Osteocyte (in vitro differentiated cells): ENCODE measurements around the gene GMEB2. TPM values are rescaled to one million over a fixed set of nuclear protein-coding genes. Genes with fewer than 3 reads are reported as not detected.
"Not testable (repeated sequence)": the region's sequence is repeated elsewhere in the genome, so short reads cannot be mapped to it uniquely, and the experiment has no call there.

Source experiments
- DNase-seq: peaks from one replicate; pipeline ENCODE4 v3.0.0; 2021; ENCODE audit warnings: mixed read lengths; ENCODE audit not compliant: unreplicated experiment; ENCODE audit errors: extremely low spot score
- H3K27ac Mint-ChIP-seq: one replicate; pipeline ENCODE4 v1.8.0; 2021; ENCODE audit warnings: mild to moderate bottlenecking, mixed read lengths; ENCODE audit not compliant: unreplicated experiment
- H3K27me3 Mint-ChIP-seq: one replicate; pipeline ENCODE4 v1.8.0; 2021; ENCODE audit warnings: mixed read lengths; ENCODE audit not compliant: unreplicated experiment
- H3K36me3 Mint-ChIP-seq: one replicate; pipeline ENCODE4 v1.8.0; 2021; ENCODE audit warnings: mixed read lengths; ENCODE audit not compliant: unreplicated experiment
- H3K4me1 Mint-ChIP-seq: one replicate; pipeline ENCODE4 v1.8.0; 2021; ENCODE audit warnings: mixed read lengths; ENCODE audit not compliant: unreplicated experiment
- H3K4me3 Mint-ChIP-seq: one replicate; pipeline ENCODE4 v1.8.0; 2021; ENCODE audit warnings: mild to moderate bottlenecking, moderate library complexity, mixed read lengths; ENCODE audit not compliant: unreplicated experiment
- H3K9me3 Mint-ChIP-seq: one replicate; pipeline ENCODE4 v1.8.0; 2021; ENCODE audit warnings: mixed read lengths; ENCODE audit not compliant: unreplicated experiment
- total RNA-seq: library from RNA; stranded (reverse); gene quantifications from 2 replicates; pipeline ENCODE4 v1.2.1, GENCODE V29; 2021
- TF ChIP-seq, protein P1 (sequence below): fragments of 200-600 bp; sonication (generic); IDR thresholded peaks from 2 replicates; pipeline ENCODE4 v1.5.0; 2021; ENCODE audit warnings: antibody characterized with exemption, mild to moderate bottlenecking, moderate library complexity

Gene GMEB2
- total RNA-seq, 1 donor from 2014 or later: 12.1 TPM

DNA sequence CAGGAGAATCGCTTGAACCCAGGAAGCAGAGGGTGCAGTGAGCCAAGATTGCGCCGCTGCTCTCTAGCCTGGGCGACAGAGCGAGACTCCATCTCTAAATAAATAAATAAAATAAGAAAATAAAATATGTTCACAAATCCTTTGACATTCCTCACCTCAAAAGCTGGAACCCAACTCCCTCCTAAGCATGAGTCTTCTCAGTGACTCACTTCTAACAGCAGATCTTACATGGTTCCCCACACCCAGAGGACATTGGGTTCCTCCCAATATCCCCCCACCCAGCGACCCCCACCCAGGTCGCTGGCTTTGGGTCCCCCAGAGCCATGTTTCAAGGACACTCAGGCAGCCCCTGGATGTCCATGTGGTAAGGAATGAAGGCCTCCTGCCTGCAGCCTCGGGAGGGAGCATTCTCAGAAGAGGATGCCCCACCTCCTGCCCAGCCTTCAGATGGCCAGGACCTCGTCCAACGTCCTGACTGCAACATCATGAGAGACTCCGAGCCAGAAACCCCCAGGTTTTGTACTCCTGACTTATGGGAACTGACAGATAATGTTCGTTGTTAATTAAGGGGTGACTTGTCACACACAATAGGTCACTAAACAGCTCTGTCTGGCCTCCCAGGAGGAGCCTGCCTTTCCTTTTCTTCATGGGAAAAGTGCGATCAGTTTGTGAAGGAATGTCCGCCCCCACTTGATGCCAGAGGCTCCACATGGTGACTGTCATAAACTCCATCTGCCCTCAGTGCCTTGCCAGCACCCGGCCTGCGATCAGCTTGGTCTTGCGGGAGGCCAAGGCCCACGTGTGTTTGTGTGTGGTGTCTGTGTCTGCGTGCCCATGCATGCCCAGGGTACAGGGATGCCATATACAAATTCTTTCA, 10.1 kb upstream of the GMEB2 start:
- DNase-seq: no peak
- no peaks in the 10 kb centered on the region for H3K27me3 Mint-ChIP-seq

DNA sequence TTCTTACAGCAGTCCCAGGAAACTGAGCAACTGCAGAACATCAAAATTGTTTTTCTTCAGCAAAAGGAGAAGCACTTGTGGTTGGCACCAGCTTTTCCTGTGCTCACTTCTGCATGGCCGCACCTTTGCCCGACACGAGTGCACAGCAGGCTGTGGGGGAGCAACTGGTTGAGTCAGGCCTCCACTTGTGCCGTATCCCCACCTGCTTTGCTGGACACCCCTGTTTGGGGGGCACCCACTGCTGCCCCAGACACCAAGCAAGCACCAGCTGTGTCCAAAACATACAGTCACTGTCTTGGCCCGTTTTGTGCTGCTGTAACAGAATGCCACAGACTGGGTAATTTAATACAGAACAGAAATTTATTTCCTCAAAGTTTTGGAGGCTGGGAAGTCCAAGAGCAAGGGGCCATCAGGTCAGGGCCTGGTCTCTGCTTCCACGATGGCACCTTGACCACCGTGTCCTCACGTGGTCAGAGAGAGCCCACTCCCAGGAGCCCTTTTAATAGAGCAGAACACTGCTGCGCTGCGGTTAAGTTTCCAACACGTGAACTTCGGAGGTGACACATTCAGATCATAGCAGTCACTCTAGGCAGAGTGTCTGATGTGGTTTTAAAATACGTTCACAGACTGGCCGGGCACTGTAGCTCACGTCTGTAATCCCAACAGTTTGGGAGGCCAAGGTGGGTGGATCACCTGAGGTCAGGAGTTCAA, 8.7 kb upstream of the GMEB2 start:
- Mint-ChIP-seq H3K4me1 (peaks cover 2% of the 10 kb centered on the region), H3K36me3 (no peaks in the 10 kb centered on the region), H3K27ac (no peak overlapping the region), H3K27me3 (no peaks in the 10 kb centered on the region), H3K9me3 (no peaks in the 10 kb centered on the region), H3K4me3 (no peak overlapping the region)
- DNase-seq: no peak
- TF ChIP-seq, protein P1, sequence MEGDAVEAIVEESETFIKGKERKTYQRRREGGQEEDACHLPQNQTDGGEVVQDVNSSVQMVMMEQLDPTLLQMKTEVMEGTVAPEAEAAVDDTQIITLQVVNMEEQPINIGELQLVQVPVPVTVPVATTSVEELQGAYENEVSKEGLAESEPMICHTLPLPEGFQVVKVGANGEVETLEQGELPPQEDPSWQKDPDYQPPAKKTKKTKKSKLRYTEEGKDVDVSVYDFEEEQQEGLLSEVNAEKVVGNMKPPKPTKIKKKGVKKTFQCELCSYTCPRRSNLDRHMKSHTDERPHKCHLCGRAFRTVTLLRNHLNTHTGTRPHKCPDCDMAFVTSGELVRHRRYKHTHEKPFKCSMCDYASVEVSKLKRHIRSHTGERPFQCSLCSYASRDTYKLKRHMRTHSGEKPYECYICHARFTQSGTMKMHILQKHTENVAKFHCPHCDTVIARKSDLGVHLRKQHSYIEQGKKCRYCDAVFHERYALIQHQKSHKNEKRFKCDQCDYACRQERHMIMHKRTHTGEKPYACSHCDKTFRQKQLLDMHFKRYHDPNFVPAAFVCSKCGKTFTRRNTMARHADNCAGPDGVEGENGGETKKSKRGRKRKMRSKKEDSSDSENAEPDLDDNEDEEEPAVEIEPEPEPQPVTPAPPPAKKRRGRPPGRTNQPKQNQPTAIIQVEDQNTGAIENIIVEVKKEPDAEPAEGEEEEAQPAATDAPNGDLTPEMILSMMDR: no peak

More for the DNA sequence above, 10.1 kb upstream of the GMEB2 start:
- TF ChIP-seq, protein P1: no peak
- Mint-ChIP-seq H3K4me3 (no peak overlapping the region), H3K36me3 (no peaks in the 10 kb centered on the region), H3K4me1 (peaks cover 2% of the 10 kb centered on the region), H3K9me3 (no peaks in the 10 kb centered on the region), H3K27ac (no peak overlapping the region)

DNA sequence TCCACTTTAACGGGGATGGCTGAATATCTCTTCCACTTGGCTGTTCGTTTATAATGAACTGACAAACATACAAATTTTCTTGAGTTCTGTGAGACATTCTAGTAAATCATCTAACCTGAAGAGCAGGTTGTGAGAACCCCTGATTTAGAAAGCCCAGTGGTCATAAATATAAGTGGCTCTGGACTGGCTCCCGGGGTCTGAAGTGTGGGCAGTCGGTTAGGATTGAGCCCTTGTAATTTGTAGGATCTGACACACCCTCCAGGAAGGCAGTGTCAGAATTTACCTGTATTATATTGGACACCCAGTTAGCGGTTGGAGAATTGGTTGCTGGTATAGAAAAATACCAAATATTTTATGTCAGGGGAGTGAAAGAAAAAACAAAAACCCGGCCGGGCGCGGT, 6.8 kb upstream of the GMEB2 start:
- H3K36me3 Mint-ChIP-seq: no peaks in the 10 kb centered on the region
- no peak overlapping the region for H3K4me3 Mint-ChIP-seq
- DNase-seq: no peak
- H3K27ac Mint-ChIP-seq: no peak overlapping the region
- H3K27me3 Mint-ChIP-seq: no peaks in the 10 kb centered on the region
- peaks cover 2% of the 10 kb centered on the region for H3K4me1 Mint-ChIP-seq
- TF ChIP-seq, protein P1: no peak
- no peaks in the 10 kb centered on the region for H3K9me3 Mint-ChIP-seq

DNA sequence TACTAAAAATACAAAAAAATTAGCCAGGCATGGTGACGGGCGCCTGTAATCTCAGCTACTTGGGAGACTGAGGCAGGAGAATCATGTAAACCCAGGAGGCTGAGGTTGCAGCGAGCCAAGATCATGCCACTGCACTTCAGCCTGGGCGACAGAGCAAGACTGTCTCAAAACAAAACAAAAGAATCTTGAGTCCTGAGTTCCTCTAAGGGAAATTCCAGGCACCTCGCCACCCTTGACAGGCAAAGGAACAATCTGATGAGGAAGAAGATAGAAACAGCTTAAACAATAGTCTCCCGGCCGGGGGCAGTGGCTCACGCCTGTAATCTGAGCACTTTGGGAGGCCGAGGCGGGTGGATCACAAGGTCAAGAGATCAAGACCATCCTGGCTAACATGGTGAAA, 4.5 kb upstream of the GMEB2 start:
- not testable (repeated sequence) for H3K36me3 Mint-ChIP-seq, DNase-seq, H3K27ac Mint-ChIP-seq, H3K4me1 Mint-ChIP-seq, H3K4me3 Mint-ChIP-seq, H3K27me3 Mint-ChIP-seq, H3K9me3 Mint-ChIP-seq

DNA sequence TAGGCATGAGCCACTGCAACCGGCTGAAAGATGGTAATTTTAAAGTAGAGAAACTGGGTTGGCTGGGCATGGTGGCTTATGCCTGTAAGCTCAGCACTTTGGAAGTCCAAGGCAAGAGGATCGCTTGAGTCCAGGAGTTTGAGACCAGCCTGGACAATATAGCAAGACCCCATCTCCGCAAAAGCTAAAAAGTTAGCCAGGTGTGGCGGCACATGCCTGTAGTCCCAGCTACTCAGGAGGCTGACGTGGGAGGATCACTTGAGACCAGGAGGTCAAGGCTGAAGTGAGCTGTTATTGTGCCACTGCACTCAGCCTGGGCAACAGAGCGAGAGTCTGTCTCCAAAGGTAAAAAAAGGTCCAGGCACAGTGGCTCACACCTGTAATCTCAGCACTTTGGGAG, 4.1 kb upstream of the GMEB2 start:
- DNase-seq, H3K27ac Mint-ChIP-seq, H3K4me1 Mint-ChIP-seq, H3K9me3 Mint-ChIP-seq, H3K4me3 Mint-ChIP-seq, H3K27me3 Mint-ChIP-seq, H3K36me3 Mint-ChIP-seq: not testable (repeated sequence)
